HG02970 (cell line): Measurements from ENCODE around the gene EDN1.

ENCODE experiments used
- ATAC-seq: cut with Tn5 transposase; IDR thresholded peaks from one replicate; pipeline ENCODE4 v1.9.1; 2021; ENCODE audit warnings: mild to moderate bottlenecking, moderate library complexity, moderate number of reproducible peaks; ENCODE audit not compliant: unreplicated experiment, low FRiP score

EDN1 gene

GRCh38 chr6:12266571-12266970 is 23.6 kb upstream of the EDN1 start:
- no peak for ATAC-seq

GRCh38 chr6:12269110-12269509 is 21.1 kb upstream of the EDN1 start:
- no peak for ATAC-seq

GRCh38 chr6:12270551-12271230 is 19.5 kb upstream of the EDN1 start:
- no peak for ATAC-seq

GRCh38 chr6:12271594-12271993 is 18.6 kb upstream of the EDN1 start:
- no peak for ATAC-seq

- ATAC-seq: no peak
These were observed 18.2 kb upstream of the EDN1 start for GRCh38 chr6:12271997-12272396.

GRCh38 chr6:12275107-12275506 is 15.1 kb upstream of the EDN1 start:
- ATAC-seq: no peak

GRCh38 chr6:12276930-12277315 is 13.2 kb upstream of the EDN1 start:
- no peak for ATAC-seq

GRCh38 chr6:12277386-12277785 is 12.8 kb upstream of the EDN1 start:
- no peak for ATAC-seq

GRCh38 chr6:12278915-12279314 is 11.2 kb upstream of the EDN1 start:
- no peak for ATAC-seq

GRCh38 chr6:12279322-12280091 is 10.7 kb upstream of the EDN1 start:
- no peak for ATAC-seq

- ATAC-seq: no peak
These were observed 9.7 kb upstream of the EDN1 start for GRCh38 chr6:12280458-12280857.

GRCh38 chr6:12280902-12281301 is 9.3 kb upstream of the EDN1 start:
- ATAC-seq: no peak

GRCh38 chr6:12283904-12284303 is 6.3 kb upstream of the EDN1 start:
- no peak for ATAC-seq

- ATAC-seq: no peak
These were observed 3.6 kb upstream of the EDN1 start for GRCh38 chr6:12286373-12287110.

- no peak for ATAC-seq
These were observed 1.9 kb upstream of the EDN1 start for GRCh38 chr6:12288211-12288618.

- no peak for ATAC-seq
These were observed 1.2 kb upstream of the EDN1 start for GRCh38 chr6:12288914-12289313.

- ATAC-seq: no peak
These were observed 719 bp upstream of the EDN1 start for GRCh38 chr6:12289365-12289919.

- ATAC-seq: no peak
These were observed 1.1 kb downstream of the EDN1 start for GRCh38 chr6:12291071-12291838.

- ATAC-seq: no peak
These were observed 1.9 kb downstream of the EDN1 start for GRCh38 chr6:12291839-12292604.
